T-helper 1 cell treated with Interleukin-12 subunit alpha and Interleukin-12 subunit beta and Interleukin-4 antibody, amounts not matched to agents 30 μg/mL and 1 μg/mL, for 36 hours (primary cell): Measurements from ENCODE around the gene CLCN6.

Experiments used
- H3K27ac Mint-ChIP-seq: one replicate; pipeline ENCODE4 v1.8.0; 2021; ENCODE audit warnings: mild to moderate bottlenecking, mixed read lengths
- H3K27me3 Mint-ChIP-seq: one replicate; pipeline ENCODE4 v1.8.0; 2021; ENCODE audit warnings: low read depth, mixed read lengths
- H3K36me3 Mint-ChIP-seq: one replicate; pipeline ENCODE4 v1.8.0; 2021; ENCODE audit warnings: low read depth, mixed read lengths
- H3K4me1 Mint-ChIP-seq: one replicate; pipeline ENCODE4 v1.8.0; 2021; ENCODE audit warnings: low read depth, mixed read lengths
- H3K4me3 Mint-ChIP-seq: one replicate; pipeline ENCODE4 v1.8.0; 2021; ENCODE audit warnings: mild to moderate bottlenecking, moderate library complexity, mixed read lengths
- H3K9me3 Mint-ChIP-seq: one replicate; pipeline ENCODE4 v1.8.0; 2021; ENCODE audit warnings: mixed read lengths

The CLCN6 gene

GRCh38 chr1:11858158-11858557 lies 52.2 kb downstream of the CLCN6 start:
- Mint-ChIP-seq H3K4me1 (peaks cover 1% of the 10 kb centered on the region), H3K9me3 (no peaks in the 10 kb centered on the region), H3K4me3 (no peak overlapping the region), H3K27me3 (peaks cover 56% of the 10 kb centered on the region), H3K27ac (no peak overlapping the region), H3K36me3 (no peaks in the 10 kb centered on the region)

DNA sequence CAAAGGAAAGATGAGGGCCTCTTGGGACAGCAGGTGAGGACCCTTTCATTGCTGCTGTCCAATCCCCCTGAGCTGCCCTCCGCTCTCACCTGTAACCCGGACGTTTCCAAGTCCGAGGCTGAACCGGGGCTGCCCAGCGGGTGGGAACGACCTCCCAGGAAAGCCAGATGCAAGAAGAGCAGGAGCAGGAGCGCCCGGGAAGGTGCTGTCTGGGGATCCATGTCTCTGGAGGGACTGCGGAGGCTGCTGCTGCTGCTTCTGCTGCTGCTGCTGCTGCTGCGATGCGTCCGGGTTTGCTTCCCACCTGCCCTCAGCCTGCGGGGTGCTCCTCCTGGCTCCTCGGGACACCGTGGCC lies 52.6 kb downstream of the CLCN6 start, which contains the start of gene NPPB:
Gene NPPB, minus strand, starts transcription at position 333 of the 355 bp plus-strand sequence. Its CDS starts 112 bp downstream, at position 221.
- Mint-ChIP-seq H3K27ac (no peak within 1 kb of the TSS), H3K27me3 (peaks cover 56% of the 10 kb centered on the region), H3K9me3 (no peaks in the 10 kb centered on the region), H3K36me3 (no peaks in the 10 kb centered on the region), H3K4me1 (peaks cover 1% of the 10 kb centered on the region), H3K4me3 (no peak within 1 kb of the TSS)

- H3K27ac Mint-ChIP-seq = no peak overlapping the region
- peaks cover 56% of the 10 kb centered on the region for H3K27me3 Mint-ChIP-seq
- no peak overlapping the region for H3K4me3 Mint-ChIP-seq
- H3K36me3 Mint-ChIP-seq = no peaks in the 10 kb centered on the region
- no peaks in the 10 kb centered on the region for H3K9me3 Mint-ChIP-seq
- H3K4me1 Mint-ChIP-seq = peaks cover 1% of the 10 kb centered on the region
Measured at GRCh38 chr1:11858968-11859871, 53.2 kb downstream of the CLCN6 start.

GRCh38 chr1:11860083-11860482 lies 54.1 kb downstream of the CLCN6 start:
- H3K27me3 Mint-ChIP-seq = peaks cover 56% of the 10 kb centered on the region
- H3K4me3 Mint-ChIP-seq = no peak overlapping the region
- H3K27ac Mint-ChIP-seq = no peak overlapping the region
- H3K36me3 Mint-ChIP-seq = no peaks in the 10 kb centered on the region
- H3K4me1 Mint-ChIP-seq = peaks cover 1% of the 10 kb centered on the region
- H3K9me3 Mint-ChIP-seq = no peaks in the 10 kb centered on the region

GRCh38 chr1:11860587-11860986 lies 54.6 kb downstream of the CLCN6 start:
- Mint-ChIP-seq H3K27me3 (peaks cover 56% of the 10 kb centered on the region), H3K27ac (no peak overlapping the region), H3K4me3 (no peak overlapping the region), H3K36me3 (no peaks in the 10 kb centered on the region), H3K4me1 (peaks cover 1% of the 10 kb centered on the region), H3K9me3 (no peaks in the 10 kb centered on the region)

GRCh38 chr1:11862890-11863289 lies 56.9 kb downstream of the CLCN6 start:
- H3K27ac Mint-ChIP-seq = no peak overlapping the region
- H3K9me3 Mint-ChIP-seq = no peaks in the 10 kb centered on the region
- H3K4me1 Mint-ChIP-seq = no peaks in the 10 kb centered on the region
- H3K27me3 Mint-ChIP-seq = peaks cover 41% of the 10 kb centered on the region
- no peak overlapping the region for H3K4me3 Mint-ChIP-seq
- no peaks in the 10 kb centered on the region for H3K36me3 Mint-ChIP-seq

DNA sequence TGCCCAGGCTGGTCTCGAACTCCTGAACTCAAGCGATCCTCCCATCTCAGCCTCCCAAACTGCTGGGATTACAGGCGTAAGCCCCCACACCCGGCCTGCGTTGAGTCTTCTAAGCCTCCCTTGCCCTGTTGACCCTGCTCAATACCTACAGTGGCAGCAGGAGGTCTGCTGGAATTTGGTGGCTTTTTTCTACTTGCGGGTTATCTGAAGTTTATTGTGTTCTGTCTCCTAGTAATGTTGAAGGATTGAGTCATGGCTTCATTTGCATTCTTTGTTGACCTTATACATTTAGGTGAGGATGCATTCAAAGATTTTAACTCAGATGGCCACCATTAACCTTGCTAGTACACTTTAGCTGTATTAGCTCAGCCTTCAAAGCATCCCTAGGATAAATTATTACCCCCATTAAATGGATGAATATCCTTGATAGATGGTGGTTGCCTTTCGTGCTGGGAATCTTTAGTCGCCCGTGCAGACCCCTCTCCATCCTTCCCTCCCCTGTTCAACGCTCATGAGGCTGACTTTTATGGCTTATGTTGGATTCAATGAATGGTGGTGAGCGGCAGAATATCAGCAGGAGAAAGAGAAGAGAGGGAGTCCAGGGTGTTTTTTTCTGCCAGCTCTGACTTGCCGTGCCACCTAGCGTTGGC lies 62.5 kb downstream of the CLCN6 start:
- no peak overlapping the region for H3K4me3 Mint-ChIP-seq

DNA sequence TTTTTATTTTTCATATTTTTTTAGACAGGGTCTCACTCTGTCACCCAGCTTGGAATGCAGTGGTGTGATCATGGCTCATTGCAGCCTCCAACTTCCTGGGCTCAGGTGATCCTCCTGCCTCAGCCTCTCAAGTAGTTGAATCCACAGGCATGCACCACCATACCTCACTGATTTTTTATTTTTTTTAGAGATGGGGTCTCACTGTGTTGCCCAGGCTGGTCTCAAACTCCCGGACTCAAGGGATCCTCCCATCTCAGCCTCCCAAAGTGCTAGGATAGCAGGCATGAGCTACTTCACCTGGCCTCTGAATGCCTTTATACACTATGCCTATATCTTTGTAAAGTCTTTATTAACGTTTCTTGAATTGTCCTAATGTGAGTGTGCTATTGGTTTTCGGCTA lies 63.1 kb downstream of the CLCN6 start:
- Mint-ChIP-seq H3K36me3 (no peaks in the 10 kb centered on the region), H3K4me3 (no peak overlapping the region), H3K4me1 (no peaks in the 10 kb centered on the region), H3K27ac (no peak overlapping the region), H3K27me3 (peaks cover 9% of the 10 kb centered on the region), H3K9me3 (no peaks in the 10 kb centered on the region)

More for the DNA sequence above, 62.5 kb downstream of the CLCN6 start:
- H3K4me1 Mint-ChIP-seq = no peaks in the 10 kb centered on the region
- H3K9me3 Mint-ChIP-seq = no peaks in the 10 kb centered on the region
- peaks cover 9% of the 10 kb centered on the region for H3K27me3 Mint-ChIP-seq
- H3K36me3 Mint-ChIP-seq = no peaks in the 10 kb centered on the region
- no peak overlapping the region for H3K27ac Mint-ChIP-seq

GRCh38 chr1:11869650-11870207 lies 63.7 kb downstream of the CLCN6 start:
- peaks cover 6% of the 10 kb centered on the region for H3K27me3 Mint-ChIP-seq
- H3K4me3 Mint-ChIP-seq = no peak overlapping the region
- H3K4me1 Mint-ChIP-seq = no peaks in the 10 kb centered on the region

GRCh38 chr1:11872545-11872944 lies 66.6 kb downstream of the CLCN6 start:
- Mint-ChIP-seq H3K36me3 (no peaks in the 10 kb centered on the region), H3K4me1 (no peaks in the 10 kb centered on the region), H3K27me3 (peaks cover 8% of the 10 kb centered on the region), H3K9me3 (no peaks in the 10 kb centered on the region), H3K4me3 (no peak overlapping the region), H3K27ac (no peak overlapping the region)

More at GRCh38 chr1:11869650-11870207, 63.7 kb downstream of the CLCN6 start:
- Mint-ChIP-seq H3K9me3 (no peaks in the 10 kb centered on the region), H3K27ac (no peak overlapping the region), H3K36me3 (no peaks in the 10 kb centered on the region)

- Mint-ChIP-seq H3K36me3 (no peaks in the 10 kb centered on the region), H3K27ac (no peak overlapping the region), H3K27me3 (peaks cover 8% of the 10 kb centered on the region), H3K4me1 (no peaks in the 10 kb centered on the region), H3K4me3 (no peak overlapping the region), H3K9me3 (no peaks in the 10 kb centered on the region)
Measured at GRCh38 chr1:11873395-11874257, 67.6 kb downstream of the CLCN6 start.

GRCh38 chr1:11874258-11874562 lies 68.2 kb downstream of the CLCN6 start:
- Mint-ChIP-seq H3K9me3 (no peaks in the 10 kb centered on the region), H3K4me1 (no peaks in the 10 kb centered on the region), H3K27ac (no peak overlapping the region), H3K27me3 (peaks cover 8% of the 10 kb centered on the region), H3K4me3 (no peak overlapping the region), H3K36me3 (no peaks in the 10 kb centered on the region)

DNA sequence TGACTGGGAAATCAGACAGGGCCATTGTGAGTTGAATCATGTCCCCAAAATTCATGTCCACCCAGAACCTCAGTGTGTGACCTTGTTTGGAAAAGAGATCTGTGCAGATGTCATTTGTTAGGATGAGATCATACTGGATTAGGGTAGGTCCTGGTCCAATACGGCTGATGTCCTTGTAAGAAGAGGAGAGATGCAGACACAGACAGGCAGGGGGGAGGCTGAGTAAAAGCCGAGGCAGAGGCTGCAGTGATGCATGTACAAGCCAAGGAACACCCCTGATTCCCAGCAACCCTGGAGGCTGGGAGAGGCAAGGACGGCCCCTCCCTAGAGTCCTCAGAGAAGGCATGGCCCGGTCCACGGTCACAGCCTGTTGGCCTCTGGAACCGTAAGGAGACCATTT lies 68.6 kb downstream of the CLCN6 start:
- no peaks in the 10 kb centered on the region for H3K9me3 Mint-ChIP-seq
- H3K36me3 Mint-ChIP-seq = no peaks in the 10 kb centered on the region
- H3K27ac Mint-ChIP-seq = no peak overlapping the region
- H3K4me1 Mint-ChIP-seq = no peaks in the 10 kb centered on the region
- peaks cover 8% of the 10 kb centered on the region for H3K27me3 Mint-ChIP-seq
- H3K4me3 Mint-ChIP-seq = no peak overlapping the region

DNA sequence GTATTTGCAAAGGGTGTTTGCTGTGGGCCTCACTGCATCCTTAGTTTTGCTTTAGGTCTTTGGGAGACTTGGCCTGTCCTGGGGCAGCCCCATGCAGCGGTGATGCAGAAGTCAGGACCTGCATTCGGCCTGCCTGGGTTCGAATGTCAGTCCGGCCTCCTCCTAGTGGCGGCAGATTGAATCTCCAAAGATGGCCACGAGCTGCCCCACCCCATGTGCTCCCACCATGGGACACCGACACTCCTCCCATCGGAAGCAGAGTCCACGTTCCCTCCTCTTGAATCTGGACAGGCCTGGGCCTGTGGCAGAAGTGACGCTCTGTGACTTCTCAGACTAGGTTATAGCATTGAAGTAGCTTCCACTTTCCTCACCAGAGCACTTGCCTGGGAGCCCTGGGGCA lies 69.1 kb downstream of the CLCN6 start:
- Mint-ChIP-seq H3K4me1 (no peaks in the 10 kb centered on the region), H3K9me3 (no peaks in the 10 kb centered on the region), H3K27me3 (peaks cover 8% of the 10 kb centered on the region), H3K4me3 (no peak overlapping the region), H3K27ac (no peak overlapping the region), H3K36me3 (no peaks in the 10 kb centered on the region)
